Testis (tissue), 2 donors: ENCODE measurements around the gene UTP11.

Source experiments
- CTCF ChIP-seq, 3 experiments: fragments of 450-650 bp in 2 of 3; fragments of 200-600 bp in 1 of 3; sonication (generic) in 1 of 3; IDR thresholded peaks; one replicate each; pipeline ENCODE4 v1.5.1; 2016 to 2019; ENCODE audit warnings: antibody characterized with exemption in 3 of 3, mild to moderate bottlenecking in 2 of 3, moderate library complexity in 1 of 3
- POLR2A ChIP-seq: fragments of 450-650 bp; IDR thresholded peaks from one replicate; pipeline ENCODE4 v1.6.1; 2017; ENCODE audit warnings: antibody characterized with exemption, mild to moderate bottlenecking, moderate library complexity

DNA sequence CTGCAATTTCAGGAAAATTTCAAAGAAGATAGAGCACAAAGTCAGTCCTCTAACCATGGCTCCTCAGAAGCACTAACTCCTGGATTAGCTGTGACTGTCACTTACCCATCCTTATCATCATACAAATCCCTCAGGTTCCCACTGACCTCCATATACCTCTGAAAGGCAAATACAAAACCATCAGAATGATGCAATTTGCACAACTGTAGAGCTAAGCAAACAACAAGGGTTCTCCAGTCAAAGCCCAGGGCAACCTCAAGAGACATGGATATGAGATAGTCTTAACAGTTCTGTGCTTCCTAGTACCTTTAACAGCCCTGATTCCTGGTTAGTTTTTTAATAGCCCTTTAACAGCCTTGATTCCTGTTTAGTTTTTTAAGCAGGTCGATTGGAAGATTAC is 24.9 kb upstream of the UTP11 start:
- no peak for TF ChIP-seq CTCF (IDR thresholded peaks at IDR 0.05)
- TF ChIP-seq POLR2A = no peak
